ENCODE measurements around the gene RFC3.

DNA sequence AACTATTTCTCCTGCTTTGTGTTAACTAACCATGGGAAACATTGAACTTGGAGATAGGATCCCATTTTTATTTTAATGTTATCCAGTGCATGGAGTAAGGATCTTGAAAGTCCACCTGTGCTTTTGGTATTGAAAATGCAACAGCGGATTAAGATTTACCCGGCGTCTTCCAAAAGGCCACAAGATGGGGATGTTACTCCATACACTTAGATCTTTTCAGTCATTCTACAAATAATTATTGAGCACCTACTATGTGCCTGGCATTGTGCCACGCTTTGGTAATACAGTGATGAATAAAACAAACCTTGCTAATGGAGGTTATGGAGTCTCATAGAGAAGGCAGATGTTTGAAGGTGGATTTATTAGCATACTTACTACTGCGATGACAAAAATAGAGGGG, 56.9 kb downstream of the RFC3 start:
- TF ChIP-seq, protein P1, sequence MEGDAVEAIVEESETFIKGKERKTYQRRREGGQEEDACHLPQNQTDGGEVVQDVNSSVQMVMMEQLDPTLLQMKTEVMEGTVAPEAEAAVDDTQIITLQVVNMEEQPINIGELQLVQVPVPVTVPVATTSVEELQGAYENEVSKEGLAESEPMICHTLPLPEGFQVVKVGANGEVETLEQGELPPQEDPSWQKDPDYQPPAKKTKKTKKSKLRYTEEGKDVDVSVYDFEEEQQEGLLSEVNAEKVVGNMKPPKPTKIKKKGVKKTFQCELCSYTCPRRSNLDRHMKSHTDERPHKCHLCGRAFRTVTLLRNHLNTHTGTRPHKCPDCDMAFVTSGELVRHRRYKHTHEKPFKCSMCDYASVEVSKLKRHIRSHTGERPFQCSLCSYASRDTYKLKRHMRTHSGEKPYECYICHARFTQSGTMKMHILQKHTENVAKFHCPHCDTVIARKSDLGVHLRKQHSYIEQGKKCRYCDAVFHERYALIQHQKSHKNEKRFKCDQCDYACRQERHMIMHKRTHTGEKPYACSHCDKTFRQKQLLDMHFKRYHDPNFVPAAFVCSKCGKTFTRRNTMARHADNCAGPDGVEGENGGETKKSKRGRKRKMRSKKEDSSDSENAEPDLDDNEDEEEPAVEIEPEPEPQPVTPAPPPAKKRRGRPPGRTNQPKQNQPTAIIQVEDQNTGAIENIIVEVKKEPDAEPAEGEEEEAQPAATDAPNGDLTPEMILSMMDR (IDR thresholded peaks at IDR 0.05): no peak
- TF ChIP-seq EP300 (IDR thresholded peaks at IDR 0.05): no peak
